Memory B cell (primary cell): Measurements from ENCODE around the gene OR9K2.
A peak's percentile ranks its signal among the peaks of the same experiment; 100 is the strongest.
"Not testable (repeated sequence)": the region's sequence is repeated elsewhere in the genome, so short reads cannot be mapped to it uniquely, and the experiment has no call there.

Experiments used
- ATAC-seq: fragments of 150-1000 bp; cut with Tn5 transposase; 2 replicates; pipeline ENCODE4 v1.10.0; 2021; ENCODE audit warnings: low read depth, mild to moderate bottlenecking, moderate library complexity
- DNase-seq, 2 donors: peaks; one replicate each; pipeline ENCODE4 v3.0.0; 2022; ENCODE audit warnings: low spot score in 2 of 2
- H3K27ac Mint-ChIP-seq: one replicate; pipeline ENCODE4 v1.8.0; 2022; ENCODE audit warnings: mild to moderate bottlenecking, moderate library complexity, mixed read lengths
- H3K27me3 Mint-ChIP-seq: one replicate; pipeline ENCODE4 v1.8.0; 2022; ENCODE audit warnings: mixed read lengths
- H3K36me3 Mint-ChIP-seq: one replicate; pipeline ENCODE4 v1.8.0; 2022; ENCODE audit warnings: mild to moderate bottlenecking, mixed read lengths
- H3K4me1 Mint-ChIP-seq: one replicate; pipeline ENCODE4 v1.8.0; 2022; ENCODE audit warnings: mixed read lengths
- H3K4me3 Mint-ChIP-seq: one replicate; pipeline ENCODE4 v1.8.0; 2022; ENCODE audit warnings: mild to moderate bottlenecking, moderate library complexity, mixed read lengths
- H3K9me3 Mint-ChIP-seq: one replicate; pipeline ENCODE4 v1.8.0; 2022; ENCODE audit warnings: mixed read lengths

OR9K2 gene

DNA sequence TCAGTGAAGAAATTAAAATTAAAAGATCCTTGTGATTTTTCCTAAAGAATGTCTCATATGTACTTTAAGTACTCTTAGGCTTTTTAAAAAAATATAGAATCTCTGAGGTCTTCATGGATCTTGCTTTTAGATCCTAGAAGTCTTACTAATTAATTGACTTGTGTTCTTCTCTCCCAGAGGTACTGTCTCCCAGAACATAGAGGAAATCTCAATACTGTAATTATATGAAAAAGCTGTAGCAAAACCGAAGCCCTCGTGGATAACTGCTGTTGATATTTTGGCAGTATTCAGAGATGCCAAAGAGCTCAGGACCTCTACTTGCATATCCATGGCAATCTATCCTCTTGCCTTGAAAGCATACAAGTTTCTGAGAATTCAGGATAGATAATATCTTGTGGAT lies at the start of gene OR9K2:
Gene OR9K2, plus strand, starts transcription at position 301 of the 400 bp plus-strand sequence. CDS start 3,429 bp downstream, outside the sequence.
- H3K27me3 Mint-ChIP-seq, result peaks cover 10% of the 10 kb centered on the region
- H3K36me3 Mint-ChIP-seq, result no peaks in the 10 kb centered on the region
- no peak within 1 kb of the TSS for H3K27ac Mint-ChIP-seq
- no peaks in the 10 kb centered on the region for H3K9me3 Mint-ChIP-seq
- no peak within 1 kb of the TSS for H3K4me3 Mint-ChIP-seq
- DNase-seq (no peak), ATAC-seq (no peak)
- no peaks in the 10 kb centered on the region for H3K4me1 Mint-ChIP-seq

DNA sequence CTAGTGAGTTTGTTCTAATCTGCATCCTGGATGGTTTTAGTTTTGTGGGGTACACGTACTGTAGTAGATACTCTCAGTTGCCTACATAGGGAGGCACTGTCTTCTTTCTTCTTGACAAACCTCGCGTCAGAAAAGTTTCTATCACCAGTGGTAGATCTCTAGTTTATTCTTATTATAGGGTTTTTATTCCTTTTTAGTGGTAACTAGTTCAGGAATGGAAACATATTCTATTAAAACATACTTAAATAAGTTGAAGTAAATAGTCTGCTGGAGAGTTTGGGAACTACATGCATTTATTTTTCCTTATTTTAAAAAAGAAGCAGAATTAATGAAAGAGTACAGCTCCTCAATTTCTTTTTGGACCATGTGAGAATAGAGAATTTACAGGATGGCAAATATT lies 33.6 kb upstream of the OR9K2 start:
- Mint-ChIP-seq H3K27me3 (peaks cover 9% of the 10 kb centered on the region), H3K36me3 (no peaks in the 10 kb centered on the region), H3K4me3 (no peak overlapping the region), H3K27ac (no peak overlapping the region), H3K9me3 (no peaks in the 10 kb centered on the region), H3K4me1 (no peaks in the 10 kb centered on the region)
- ATAC-seq (no peak), DNase-seq (no peak)

GRCh38 chr12:55112378-55112875 lies 13.8 kb upstream of the OR9K2 start:
- DNase-seq, result no peak
- no peaks in the 10 kb centered on the region for H3K4me1 Mint-ChIP-seq
- no peak for ATAC-seq
- H3K9me3 Mint-ChIP-seq, result no peaks in the 10 kb centered on the region
- H3K27me3 Mint-ChIP-seq, result peaks cover 10% of the 10 kb centered on the region
- no peak overlapping the region for H3K4me3 Mint-ChIP-seq
- H3K27ac Mint-ChIP-seq, result no peak overlapping the region
- no peaks in the 10 kb centered on the region for H3K36me3 Mint-ChIP-seq

DNA sequence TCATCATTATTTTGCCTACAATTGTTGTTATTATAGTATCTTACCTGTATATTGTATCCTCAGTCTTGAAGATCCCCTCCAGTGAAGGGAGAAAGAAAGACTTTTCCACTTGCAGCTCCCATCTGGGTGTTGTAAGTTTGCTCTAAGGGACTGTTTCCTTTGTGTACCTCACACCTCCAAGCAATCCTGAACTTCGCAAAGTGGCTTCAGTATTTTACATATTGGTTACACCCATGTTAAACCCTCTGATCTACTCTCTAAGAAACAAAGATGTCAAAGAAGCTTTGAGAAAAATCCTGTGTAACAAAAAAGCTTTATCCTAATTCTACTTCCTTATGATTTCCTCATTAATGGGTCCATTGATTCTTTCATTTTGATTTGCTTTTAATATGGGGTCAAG lies 10.1 kb upstream of the OR9K2 start:
- H3K4me1 Mint-ChIP-seq, result no peaks in the 10 kb centered on the region
- peaks cover 11% of the 10 kb centered on the region for H3K27me3 Mint-ChIP-seq

DNA sequence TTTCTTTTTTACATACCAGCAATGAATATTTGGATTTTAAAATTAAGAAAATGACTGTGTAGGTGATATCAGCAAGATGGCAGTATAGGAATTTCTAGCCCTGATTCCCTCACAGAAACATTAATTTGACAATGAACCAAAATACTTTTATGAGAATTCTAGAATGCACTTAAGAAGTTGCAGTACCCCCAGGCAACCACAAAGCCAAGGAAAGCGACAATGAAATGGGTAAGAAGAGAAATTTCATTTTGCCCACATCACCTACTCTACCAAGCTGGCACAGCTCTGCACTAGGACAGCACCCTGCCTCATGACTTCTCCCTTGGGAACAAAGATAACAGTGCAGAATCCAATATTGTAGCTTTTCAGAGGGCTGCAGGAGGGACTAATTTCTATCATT lies 6.6 kb downstream of the OR9K2 start:
- Mint-ChIP-seq H3K4me3 (no peak overlapping the region), H3K4me1 (no peaks in the 10 kb centered on the region), H3K9me3 (peaks cover 4% of the 10 kb centered on the region), H3K27ac (no peak overlapping the region), H3K36me3 (no peaks in the 10 kb centered on the region), H3K27me3 (peaks cover 13% of the 10 kb centered on the region)
- DNase-seq (no peak), ATAC-seq (no peak)

More for the DNA sequence above, 10.1 kb upstream of the OR9K2 start:
- H3K27ac Mint-ChIP-seq, result no peak overlapping the region
- peaks cover 1% of the 10 kb centered on the region for H3K9me3 Mint-ChIP-seq
- no peak overlapping the region for H3K4me3 Mint-ChIP-seq
- H3K36me3 Mint-ChIP-seq, result no peaks in the 10 kb centered on the region
- DNase-seq (no peak), ATAC-seq (no peak)

- peaks cover 1% of the 10 kb centered on the region for H3K27me3 Mint-ChIP-seq
- H3K4me1 Mint-ChIP-seq, result no peaks in the 10 kb centered on the region
- H3K9me3 Mint-ChIP-seq, result peaks cover 2% of the 10 kb centered on the region
- DNase-seq (peak; percentile 9 to 47), ATAC-seq (no peak)
- H3K27ac Mint-ChIP-seq, result no peak overlapping the region
- H3K36me3 Mint-ChIP-seq, result peaks cover 2% of the 10 kb centered on the region
- H3K4me3 Mint-ChIP-seq, result no peak overlapping the region
Measured at GRCh38 chr12:55142669-55143565, 16.7 kb downstream of the OR9K2 start.

- H3K4me1 Mint-ChIP-seq, result no peaks in the 10 kb centered on the region
- DNase-seq (no peak), ATAC-seq (no peak)
- H3K27me3 Mint-ChIP-seq, result peaks cover 4% of the 10 kb centered on the region
- H3K9me3 Mint-ChIP-seq, result peaks cover 2% of the 10 kb centered on the region
- peaks cover 2% of the 10 kb centered on the region for H3K36me3 Mint-ChIP-seq
- no peak overlapping the region for H3K27ac Mint-ChIP-seq
- H3K4me3 Mint-ChIP-seq, result no peak overlapping the region
Measured at GRCh38 chr12:55143566-55143870, 17.3 kb downstream of the OR9K2 start.

DNA sequence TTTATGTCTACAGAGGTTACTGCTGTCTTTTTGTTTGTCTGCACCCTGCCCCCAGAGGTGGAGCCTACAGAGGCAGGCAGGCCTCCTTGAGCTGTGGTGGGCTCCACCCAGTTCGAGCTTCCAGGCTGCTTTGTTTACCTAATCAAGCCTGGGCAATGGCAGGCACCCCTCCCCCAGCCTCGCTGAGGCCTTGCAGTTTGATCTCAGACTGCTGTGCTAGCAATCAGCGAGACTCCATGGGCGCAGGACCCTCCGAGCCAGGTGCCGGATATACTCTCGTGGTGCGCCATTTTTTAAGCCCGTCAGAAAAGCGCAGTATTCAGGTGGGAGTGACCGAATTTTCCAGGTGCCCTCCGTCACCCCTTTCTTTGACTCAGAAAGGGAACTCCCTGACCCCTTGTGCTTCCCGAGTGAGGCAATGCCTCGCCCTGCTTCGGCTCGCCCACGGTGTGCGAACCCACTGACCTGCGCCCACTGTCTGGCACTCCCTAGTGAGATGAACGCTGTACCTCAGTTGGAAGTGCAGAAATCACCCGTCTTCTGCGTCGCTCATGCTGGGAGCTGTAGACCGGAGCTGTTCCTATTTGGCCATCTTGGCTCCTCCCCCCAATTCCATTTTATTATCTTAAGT lies 40.9 kb downstream of the OR9K2 start:
- H3K27ac Mint-ChIP-seq, DNase-seq, H3K4me1 Mint-ChIP-seq, H3K4me3 Mint-ChIP-seq, H3K27me3 Mint-ChIP-seq, H3K36me3 Mint-ChIP-seq, H3K9me3 Mint-ChIP-seq, ATAC-seq: not testable (repeated sequence)

DNA sequence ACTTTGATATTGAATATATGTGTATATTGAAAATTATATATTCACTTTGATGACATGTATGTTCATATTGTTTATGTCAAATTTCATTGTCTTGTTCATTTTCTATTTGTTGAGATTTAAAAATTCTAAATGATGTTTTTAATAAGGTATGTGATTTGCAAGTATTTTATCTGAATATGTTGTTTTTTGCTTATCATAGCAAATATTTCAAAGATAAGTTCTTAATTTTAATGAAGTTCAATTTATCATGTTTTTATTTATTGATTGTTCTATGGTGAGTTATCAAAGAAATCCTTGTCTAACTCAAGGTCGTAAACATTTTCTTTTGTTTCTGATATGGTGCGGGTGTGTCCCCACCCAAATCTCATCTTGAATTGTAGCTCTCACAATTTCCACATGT lies 45.2 kb downstream of the OR9K2 start:
- peaks cover 2% of the 10 kb centered on the region for H3K36me3 Mint-ChIP-seq
- H3K4me3 Mint-ChIP-seq, result no peak overlapping the region
- ATAC-seq (no peak), DNase-seq (no peak)
- no peak overlapping the region for H3K27ac Mint-ChIP-seq
- peaks cover 9% of the 10 kb centered on the region for H3K27me3 Mint-ChIP-seq
- H3K9me3 Mint-ChIP-seq, result peaks cover 4% of the 10 kb centered on the region
- no peaks in the 10 kb centered on the region for H3K4me1 Mint-ChIP-seq

GRCh38 chr12:55171846-55172245 lies 45.6 kb downstream of the OR9K2 start:
- H3K27ac Mint-ChIP-seq, H3K4me1 Mint-ChIP-seq, H3K36me3 Mint-ChIP-seq, H3K27me3 Mint-ChIP-seq, H3K9me3 Mint-ChIP-seq, ATAC-seq, DNase-seq, H3K4me3 Mint-ChIP-seq: not testable (repeated sequence)

GRCh38 chr12:55172686-55173085 lies 46.5 kb downstream of the OR9K2 start:
- H3K27ac Mint-ChIP-seq, result no peak overlapping the region
- H3K4me3 Mint-ChIP-seq, result no peak overlapping the region
- ATAC-seq (no peak), DNase-seq (no peak)
- peaks cover 8% of the 10 kb centered on the region for H3K27me3 Mint-ChIP-seq
- H3K36me3 Mint-ChIP-seq, result peaks cover 2% of the 10 kb centered on the region
- no peaks in the 10 kb centered on the region for H3K4me1 Mint-ChIP-seq
- peaks cover 4% of the 10 kb centered on the region for H3K9me3 Mint-ChIP-seq

GRCh38 chr12:55173456-55173855 lies 47.2 kb downstream of the OR9K2 start:
- peaks cover 10% of the 10 kb centered on the region for H3K27me3 Mint-ChIP-seq
- H3K4me3 Mint-ChIP-seq, result no peak overlapping the region
- H3K27ac Mint-ChIP-seq, result no peak overlapping the region
- H3K9me3 Mint-ChIP-seq, result peaks cover 10% of the 10 kb centered on the region
- DNase-seq, result no peak
- H3K36me3 Mint-ChIP-seq, result peaks cover 2% of the 10 kb centered on the region
- no peaks in the 10 kb centered on the region for H3K4me1 Mint-ChIP-seq
- no peak for ATAC-seq
